Stimulated activated CD8-positive, alpha-beta memory T cell treated with anti-CD3 and anti-CD28 coated beads, Interleukin-7, amount 100 ng/mL, for 1 hour (primary cell): ENCODE measurements around the gene XRN2.
A peak's percentile ranks its signal among the peaks of the same experiment; 100 is the strongest.

Experiments
- DNase-seq, 2 donors: peaks; one replicate each; pipeline ENCODE4 v3.0.0-alpha.2; 2020; ENCODE audit warnings: low read depth in 2 of 2

XRN2 gene

GRCh38 chr20:21303061-21303871, at the start of gene XRN2:
XRN2 (plus strand) TSS chr20:21303331; CDS start chr20:21303399, 68 bp downstream.
- DNase-seq: peak; percentile 88 to 94

GRCh38 chr20:21257192-21257591, 45.9 kb upstream of the XRN2 start:
- DNase-seq: no peak

- DNase-seq: no peak
Measured at GRCh38 chr20:21258411-21258810, 44.7 kb upstream of the XRN2 start.

- DNase-seq: no peak
Measured at GRCh38 chr20:21259346-21259745, 43.8 kb upstream of the XRN2 start.

GRCh38 chr20:21262812-21263211, 40.3 kb upstream of the XRN2 start:
- DNase-seq: no peak

GRCh38 chr20:21265261-21266190, 37.6 kb upstream of the XRN2 start:
- no peak for DNase-seq

- no peak for DNase-seq
Measured at GRCh38 chr20:21266191-21266536, 37.0 kb upstream of the XRN2 start.

GRCh38 chr20:21269772-21270171, 33.4 kb upstream of the XRN2 start:
- DNase-seq: no peak

GRCh38 chr20:21270806-21271205, 32.3 kb upstream of the XRN2 start:
- no peak for DNase-seq

- no peak for DNase-seq
Measured at GRCh38 chr20:21272279-21272678, 30.9 kb upstream of the XRN2 start.

- DNase-seq: no peak
Measured at GRCh38 chr20:21272679-21273078, 30.5 kb upstream of the XRN2 start.

- DNase-seq: no peak
Measured at GRCh38 chr20:21273755-21274386, 29.3 kb upstream of the XRN2 start.

GRCh38 chr20:21278829-21279228, 24.3 kb upstream of the XRN2 start:
- DNase-seq: no peak

GRCh38 chr20:21279706-21280521, 23.2 kb upstream of the XRN2 start:
- DNase-seq: no peak

GRCh38 chr20:21280522-21281016, 22.6 kb upstream of the XRN2 start:
- no peak for DNase-seq

GRCh38 chr20:21286775-21287174, 16.4 kb upstream of the XRN2 start:
- no peak for DNase-seq

- DNase-seq: no peak
Measured at GRCh38 chr20:21288587-21289370, 14.4 kb upstream of the XRN2 start.

GRCh38 chr20:21289651-21290050, 13.5 kb upstream of the XRN2 start:
- DNase-seq: no peak

- no peak for DNase-seq
Measured at GRCh38 chr20:21291026-21291425, 12.1 kb upstream of the XRN2 start.

- DNase-seq: no peak
Measured at GRCh38 chr20:21294755-21295154, 8.4 kb upstream of the XRN2 start.
